Measurements from ENCODE around the gene TCF12. TPM values are rescaled to one million over a fixed set of nuclear protein-coding genes. Genes with fewer than 3 reads are reported as not detected.
A peak's percentile ranks its signal among the peaks of the same experiment; 100 is the strongest.

Gene TCF12
- total and polyA plus RNA-seq, 8 donors, result 7.7 to 67.4 (median 27.3) TPM

DNA sequence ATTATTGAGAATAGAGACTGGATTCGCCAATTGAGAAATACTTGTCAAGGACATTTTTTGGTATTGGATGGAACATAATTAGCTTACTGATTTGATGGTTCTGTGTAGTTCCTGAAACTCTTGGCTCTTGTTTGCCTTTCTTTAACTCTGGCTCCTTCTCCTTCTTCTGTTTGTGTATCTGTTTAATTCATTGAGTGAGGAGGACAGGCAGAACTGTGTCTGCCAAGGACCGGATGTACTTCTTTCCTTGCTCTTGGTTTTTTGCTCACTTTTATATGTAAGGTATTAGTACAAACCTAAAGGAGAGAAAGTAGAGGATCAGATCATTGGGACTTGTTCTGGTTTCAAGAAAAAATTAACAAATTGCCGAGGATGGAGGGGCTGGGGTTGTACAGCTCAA is 48.9 kb downstream of the TCF12 start:
- intact Hi-C loops (cut with DNase I), result no loop called here
- TF ChIP-seq, protein P1, sequence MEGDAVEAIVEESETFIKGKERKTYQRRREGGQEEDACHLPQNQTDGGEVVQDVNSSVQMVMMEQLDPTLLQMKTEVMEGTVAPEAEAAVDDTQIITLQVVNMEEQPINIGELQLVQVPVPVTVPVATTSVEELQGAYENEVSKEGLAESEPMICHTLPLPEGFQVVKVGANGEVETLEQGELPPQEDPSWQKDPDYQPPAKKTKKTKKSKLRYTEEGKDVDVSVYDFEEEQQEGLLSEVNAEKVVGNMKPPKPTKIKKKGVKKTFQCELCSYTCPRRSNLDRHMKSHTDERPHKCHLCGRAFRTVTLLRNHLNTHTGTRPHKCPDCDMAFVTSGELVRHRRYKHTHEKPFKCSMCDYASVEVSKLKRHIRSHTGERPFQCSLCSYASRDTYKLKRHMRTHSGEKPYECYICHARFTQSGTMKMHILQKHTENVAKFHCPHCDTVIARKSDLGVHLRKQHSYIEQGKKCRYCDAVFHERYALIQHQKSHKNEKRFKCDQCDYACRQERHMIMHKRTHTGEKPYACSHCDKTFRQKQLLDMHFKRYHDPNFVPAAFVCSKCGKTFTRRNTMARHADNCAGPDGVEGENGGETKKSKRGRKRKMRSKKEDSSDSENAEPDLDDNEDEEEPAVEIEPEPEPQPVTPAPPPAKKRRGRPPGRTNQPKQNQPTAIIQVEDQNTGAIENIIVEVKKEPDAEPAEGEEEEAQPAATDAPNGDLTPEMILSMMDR (IDR thresholded peaks at IDR 0.05), result no peak
- Histone ChIP-seq H3K9me3 (no peaks in the 10 kb centered on the region), H3K4me1 (peaks cover 4 to 36% (median 8%) of the 10 kb centered on the region in 3 donors), H3K27ac (no peak overlapping the region), H3K4me3 (no peak overlapping the region), H3K36me3 (no peaks in the 10 kb centered on the region), H3K27me3 (no peaks in the 10 kb centered on the region)
- FAIRE-seq, result no peak
- ATAC-seq, result no peak
- DNase-seq, result no peak
- 84 to 90% methylated on average over 3 of the region's 3 CpGs for WGBS, 2 donors

DNA sequence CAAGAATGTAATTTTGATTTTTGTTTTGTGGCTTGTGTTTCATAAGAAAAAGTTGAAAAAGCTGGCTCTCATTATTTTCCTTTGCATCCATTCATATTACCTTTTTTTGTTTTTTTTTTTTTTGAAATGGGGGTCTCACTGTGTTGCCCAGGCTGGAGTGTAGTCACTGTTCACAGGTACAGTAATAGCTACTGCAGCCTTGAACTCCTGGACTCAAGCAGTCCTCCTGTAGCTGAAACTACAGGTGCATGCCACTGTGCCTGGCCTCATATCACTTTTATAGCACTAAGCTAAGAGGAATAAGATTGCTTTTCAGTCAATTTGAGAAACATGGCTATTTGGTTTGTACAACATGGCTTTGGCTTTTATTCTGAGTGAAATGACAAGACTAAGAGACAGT is 49.8 kb downstream of the TCF12 start:
- TF ChIP-seq, protein P1 (IDR thresholded peaks at IDR 0.05), result no peak
- Histone ChIP-seq H3K4me1 (peaks cover 4 to 36% (median 8%) of the 10 kb centered on the region in 3 donors), H3K27ac (no peak overlapping the region), H3K9me3 (no peaks in the 10 kb centered on the region), H3K27me3 (no peaks in the 10 kb centered on the region), H3K4me3 (no peak overlapping the region), H3K36me3 (no peaks in the 10 kb centered on the region)
- no peak for DNase-seq
- no peak for FAIRE-seq
- peak in 1 of 4 donors; percentile 9 for ATAC-seq
- intact Hi-C loops (cut with DNase I), result no loop called here

DNA sequence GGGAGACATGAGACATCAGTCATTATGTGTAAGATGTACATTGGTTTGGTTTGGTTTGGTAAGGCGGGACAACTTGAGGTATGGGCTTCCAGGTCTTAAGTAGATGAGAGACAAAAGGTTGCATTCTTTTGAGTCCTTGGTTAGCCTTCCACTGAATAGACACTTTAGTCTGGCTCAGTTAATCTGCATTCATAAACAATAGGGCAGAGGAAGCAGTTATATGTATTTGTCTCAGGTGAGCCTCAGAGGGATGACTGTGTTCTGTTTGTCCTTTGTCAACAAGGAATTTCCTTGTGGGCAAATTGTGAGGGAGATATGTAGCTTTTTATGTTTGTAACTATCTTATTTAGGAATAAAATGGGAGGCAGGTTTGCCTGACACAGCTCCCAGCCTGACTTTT is 50.4 kb downstream of the TCF12 start:
- H3K36me3 ChIP-seq, result no peaks in the 10 kb centered on the region
- peak overlapping the region in 2 of 4 donors; percentile 46 to 63 for H3K27ac ChIP-seq
- H3K9me3 ChIP-seq, result no peaks in the 10 kb centered on the region
- WGBS, 2 donors, result 95 to 96% methylated on average over 1 of the region's 1 CpG
- ATAC-seq, result peak; percentile 48 to 53 (median 50)
- H3K4me3 ChIP-seq, result peak overlapping the region in 1 of 4 donors; percentile 4
- no peaks in the 10 kb centered on the region for H3K27me3 ChIP-seq
- intact Hi-C loops (cut with DNase I), result no loop called here
- no peak for DNase-seq
- FAIRE-seq, result no peak
- H3K4me1 ChIP-seq, result peaks cover 4 to 30% (median 6%) of the 10 kb centered on the region in 3 donors
- TF ChIP-seq, protein P1 (IDR thresholded peaks at IDR 0.05), result no peak

DNA sequence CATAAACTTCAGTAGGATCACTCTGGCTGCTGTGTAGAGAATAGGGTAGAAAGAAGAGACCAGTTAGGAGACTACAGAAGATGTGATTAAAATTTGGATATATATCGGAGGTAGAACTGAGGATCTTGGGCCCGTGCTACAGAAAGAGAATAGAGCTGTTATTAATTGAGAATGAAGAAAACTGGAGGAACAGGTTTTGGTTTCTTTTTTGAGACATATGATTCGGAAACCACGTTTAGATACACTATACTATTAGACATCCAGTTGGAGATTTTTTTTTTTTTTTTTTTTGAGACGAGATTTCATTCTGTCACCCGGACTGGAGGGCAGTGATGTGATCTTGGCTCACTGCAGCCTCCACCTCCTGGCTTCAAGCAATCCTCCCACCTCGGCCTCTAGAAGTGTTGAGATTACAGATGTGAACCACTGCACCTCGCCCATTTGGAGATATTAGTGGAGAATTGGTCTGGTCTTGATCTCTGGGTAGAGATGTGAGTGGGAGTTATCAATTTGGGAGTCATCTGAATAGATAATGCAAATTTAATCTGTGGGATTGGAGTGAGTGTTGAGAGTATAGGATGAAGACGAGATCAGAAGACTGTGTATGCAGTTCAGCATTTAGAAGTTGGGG is 50.9 kb downstream of the TCF12 start:
- ATAC-seq (peak; percentile 71 to 83 (median 77)), FAIRE-seq (no peak), DNase-seq (no peak)
- TF ChIP-seq, protein P1 (IDR thresholded peaks at IDR 0.05), result no peak
- intact Hi-C loops (cut with DNase I), result no loop called here
- H3K27ac ChIP-seq, result peak overlapping the region in 2 of 4 donors; percentile 46 to 63
- no peaks in the 10 kb centered on the region for H3K36me3 ChIP-seq
- peaks cover under 1 to 25% (median 4%) of the 10 kb centered on the region in 3 donors for H3K4me1 ChIP-seq
- no peaks in the 10 kb centered on the region for H3K9me3 ChIP-seq
- no peaks in the 10 kb centered on the region for H3K27me3 ChIP-seq
- H3K4me3 ChIP-seq, result peak overlapping the region in 1 of 4 donors; percentile 4
- 47 to 48% methylated on average over 9 of the region's 9 CpGs for WGBS, 2 donors

DNA sequence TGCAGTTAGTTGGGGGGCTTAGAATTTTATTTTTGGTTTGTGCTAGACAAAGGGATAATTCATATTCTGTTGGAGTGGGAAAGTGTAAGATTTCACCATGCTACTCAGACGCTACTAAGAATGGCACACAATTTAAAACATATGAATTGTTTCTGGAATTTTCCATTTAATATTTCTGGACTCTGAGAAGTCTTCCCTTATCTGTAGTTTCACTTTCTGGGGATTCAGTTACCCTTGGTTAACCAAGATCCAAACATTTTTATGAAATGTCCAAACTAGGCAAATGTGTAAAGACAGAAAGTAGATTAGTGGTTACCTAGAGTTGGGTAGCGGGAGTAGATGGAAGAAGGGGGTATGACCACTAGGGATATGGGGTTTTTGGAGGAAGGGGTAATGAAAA is 53.1 kb downstream of the TCF12 start:
- Histone ChIP-seq H3K36me3 (no peaks in the 10 kb centered on the region), H3K4me1 (peaks cover 0 to 10% (median 4%) of the 10 kb centered on the region in 3 donors), H3K4me3 (no peak overlapping the region), H3K27ac (no peak overlapping the region), H3K27me3 (no peaks in the 10 kb centered on the region), H3K9me3 (no peaks in the 10 kb centered on the region)
- intact Hi-C loops (cut with DNase I), result no loop called here
- ATAC-seq (no peak), DNase-seq (no peak), FAIRE-seq (no peak)
- WGBS, 2 donors, result 95 to 97% methylated on average over 2 of the region's 2 CpGs
- TF ChIP-seq, protein P1 (IDR thresholded peaks at IDR 0.05), result no peak

Data from pancreas (tissue), 10 donors.